NCI-H1436 treated with DMSO at 0.1 percent for 48 hours (cell line): ENCODE data around the gene FIGN.

ENCODE experiments used
- DNase-seq: peaks from one replicate; lab custom pipeline; 2025; lab: John Stamatoyannopoulos, UW

FIGN gene

GRCh38 chr2:163735685-163736432, at the start of gene FIGN:
FIGN (minus strand) TSS chr2:163736008; CDS start chr2:163734927, 1,081 bp downstream.
- DNase-seq: no peak

GRCh38 chr2:163785162-163785561, 49.4 kb upstream of the FIGN start:
- no peak for DNase-seq

- DNase-seq: no peak
These were observed 44.3 kb upstream of the FIGN start for GRCh38 chr2:163779970-163780597.

- DNase-seq: no peak
These were observed 42.4 kb upstream of the FIGN start for GRCh38 chr2:163778045-163778781.

- no peak for DNase-seq
These were observed 39.5 kb upstream of the FIGN start for GRCh38 chr2:163775304-163775703.

GRCh38 chr2:163774862-163775261, 39.1 kb upstream of the FIGN start:
- DNase-seq: no peak

- DNase-seq: no peak
These were observed 37.5 kb upstream of the FIGN start for GRCh38 chr2:163773276-163773675.

GRCh38 chr2:163771596-163771995, 35.8 kb upstream of the FIGN start:
- no peak for DNase-seq

GRCh38 chr2:163768881-163769695, 33.3 kb upstream of the FIGN start:
- no peak for DNase-seq

- DNase-seq: no peak
These were observed 31.3 kb upstream of the FIGN start for GRCh38 chr2:163767097-163767496.

GRCh38 chr2:163764566-163764965, 28.8 kb upstream of the FIGN start:
- no peak for DNase-seq

- no peak for DNase-seq
These were observed 23.2 kb upstream of the FIGN start for GRCh38 chr2:163759013-163759412.

- no peak for DNase-seq
These were observed 22.0 kb upstream of the FIGN start for GRCh38 chr2:163757814-163758213.

- DNase-seq: no peak
These were observed 20.8 kb upstream of the FIGN start for GRCh38 chr2:163756588-163756987.

GRCh38 chr2:163755366-163755765, 19.6 kb upstream of the FIGN start:
- no peak for DNase-seq

GRCh38 chr2:163753726-163754125, 17.9 kb upstream of the FIGN start:
- no peak for DNase-seq

- DNase-seq: no peak
These were observed 16.5 kb upstream of the FIGN start for GRCh38 chr2:163752267-163752666.

- DNase-seq: no peak
These were observed 15.9 kb upstream of the FIGN start for GRCh38 chr2:163751696-163752095.

GRCh38 chr2:163748420-163748819, 12.6 kb upstream of the FIGN start:
- DNase-seq: no peak

- DNase-seq: no peak
These were observed 5.6 kb upstream of the FIGN start for GRCh38 chr2:163741435-163741834.

- no peak for DNase-seq
These were observed 1.8 kb upstream of the FIGN start for GRCh38 chr2:163737563-163737962.

GRCh38 chr2:163737190-163737439, 1.3 kb upstream of the FIGN start:
- DNase-seq: no peak
